Psoas muscle (tissue), 8 donors: ENCODE results near the gene C10orf71. TPM values are rescaled to one million over a fixed set of nuclear protein-coding genes. Genes with fewer than 3 reads are reported as not detected.

Source experiments
- ATAC-seq, 4 donors: fragments of 200-7000 bp; cut with Tn5 transposase; one replicate each; pipeline ENCODE4 v1.9.1; 2020; ENCODE audit warnings: moderate library complexity in 3 of 4, mild to moderate bottlenecking in 2 of 4
- DNase-seq, 2 donors: peaks; one replicate each; pipeline ENCODE4 v3.0.0-alpha.2; 2020
- H3K27ac ChIP-seq: fragments of 200-600 bp; one replicate; pipeline ENCODE4 v1.8.0; 2022
- H3K27me3 ChIP-seq, 3 donors: fragments of 200-600 bp in 1 of 3; one replicate each; pipeline versions ENCODE4 v1.6.1 to v1.8.0; 2013 to 2022; ENCODE audit warnings: low read length in 2 of 3, mild to moderate bottlenecking in 2 of 3, moderate library complexity in 1 of 3; ENCODE audit not compliant: insufficient read depth in 3 of 3
- H3K36me3 ChIP-seq, 2 donors: fragments of 200-600 bp in 1 of 2; one replicate each; pipeline versions ENCODE4 v1.6.1 to v1.8.0; 2013 to 2022; ENCODE audit warnings: low read depth in 1 of 2, mild to moderate bottlenecking in 1 of 2, moderate library complexity in 1 of 2; ENCODE audit not compliant: insufficient read depth in 1 of 2
- H3K4me1 ChIP-seq: fragments of 200-600 bp; one replicate; pipeline ENCODE4 v1.8.0; 2022
- H3K4me3 ChIP-seq: fragments of 200-600 bp; one replicate; pipeline ENCODE4 v1.8.0; 2022; ENCODE audit warnings: mild to moderate bottlenecking
- H3K9me3 ChIP-seq: fragments of 200-600 bp; one replicate; pipeline ENCODE4 v1.8.0; 2022
- WGBS, 3 donors: extraction: QIAGEN DNeasy Blood & Tissue Kit; methylation state at CpG; one replicate each; pipeline versions ENCODE4 v1.1.6 to v1.1.7; 2013; 5-methylcytosine and 5-hydroxymethylcytosine counted together
- intact Hi-C, 2 donors: fragments of 100-400 bp; cut with DNase I; formaldehyde crosslinking; loops; one replicate each; pipeline versions ENCODE4 v1.11.0 to v1.14.2; 2022
- polyA plus RNA-seq, 3 donors: library from polyadenylated mRNA; stranded (reverse); fragments of 200-250 nt; gene quantifications; one replicate each; pipeline ENCODE4 v1.2.3, GENCODE V29; 2013
- total RNA-seq, 4 donors: library from RNA; stranded (reverse); fragmentation: NEBNext Ultra II Directional in 2 of 4; extraction: Animal tissue kit (Norgen Biotek cat#: 25700) in 2 of 4; gene quantifications; one replicate each; pipeline versions ENCODE4 v1.2.1 to v1.2.4, GENCODE V29; 2021 to 2023
- TF ChIP-seq, protein P1 (sequence below): fragments of 200-600 bp; IDR thresholded peaks from one replicate; pipeline ENCODE4 v1.8.0; 2022; ENCODE audit warnings: antibody characterized with exemption
- donor health status: healthy with polysubstance abuse.
- donor health status: DM: no; HTN: no; CAD: no; lungs with moderate emphysema.
- donor health status: Bipolar disorder and iron deficiency.
- donor health status: healthy.
- donor health status: DM: yes; HTN: yes; CAD: no.
- donor health status: DM: no; HTN: no; CAD: no.
- donor health status: DM: no; HTN: no; CAD: no.
- donor health status: DM: yes; HTN: yes; CAD: no.

C10orf71 gene
- total and polyA plus RNA-seq, 7 donors: 4.2 to 356 (median 83.8) TPM

DNA sequence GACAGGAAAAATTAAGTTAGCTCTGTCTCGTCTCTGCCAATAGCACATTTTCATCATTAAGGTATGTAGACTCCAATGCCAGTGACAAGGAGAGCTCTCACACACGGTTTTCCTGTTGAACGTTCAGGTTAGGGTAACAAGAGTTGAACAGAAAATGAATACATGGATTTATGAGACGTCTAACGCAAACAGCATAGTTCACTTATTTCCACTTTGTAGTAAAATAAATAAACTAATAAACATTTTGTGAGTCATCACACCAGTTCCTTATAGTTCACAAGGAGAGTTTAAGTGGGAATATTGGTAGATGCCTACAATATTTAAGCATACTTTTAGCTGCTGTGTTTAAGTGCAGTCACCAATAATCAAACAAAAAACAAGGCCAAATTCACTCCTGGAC is 75.8 kb downstream of the C10orf71 start:
- no peak overlapping the region for H3K4me3 ChIP-seq
- intact Hi-C loops: no loop called here
- TF ChIP-seq, protein P1, sequence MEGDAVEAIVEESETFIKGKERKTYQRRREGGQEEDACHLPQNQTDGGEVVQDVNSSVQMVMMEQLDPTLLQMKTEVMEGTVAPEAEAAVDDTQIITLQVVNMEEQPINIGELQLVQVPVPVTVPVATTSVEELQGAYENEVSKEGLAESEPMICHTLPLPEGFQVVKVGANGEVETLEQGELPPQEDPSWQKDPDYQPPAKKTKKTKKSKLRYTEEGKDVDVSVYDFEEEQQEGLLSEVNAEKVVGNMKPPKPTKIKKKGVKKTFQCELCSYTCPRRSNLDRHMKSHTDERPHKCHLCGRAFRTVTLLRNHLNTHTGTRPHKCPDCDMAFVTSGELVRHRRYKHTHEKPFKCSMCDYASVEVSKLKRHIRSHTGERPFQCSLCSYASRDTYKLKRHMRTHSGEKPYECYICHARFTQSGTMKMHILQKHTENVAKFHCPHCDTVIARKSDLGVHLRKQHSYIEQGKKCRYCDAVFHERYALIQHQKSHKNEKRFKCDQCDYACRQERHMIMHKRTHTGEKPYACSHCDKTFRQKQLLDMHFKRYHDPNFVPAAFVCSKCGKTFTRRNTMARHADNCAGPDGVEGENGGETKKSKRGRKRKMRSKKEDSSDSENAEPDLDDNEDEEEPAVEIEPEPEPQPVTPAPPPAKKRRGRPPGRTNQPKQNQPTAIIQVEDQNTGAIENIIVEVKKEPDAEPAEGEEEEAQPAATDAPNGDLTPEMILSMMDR: no peak
- H3K27ac ChIP-seq: no peak overlapping the region
- no peaks in the 10 kb centered on the region for H3K27me3 ChIP-seq
- no peaks in the 10 kb centered on the region for H3K9me3 ChIP-seq
- ATAC-seq: no peak
- WGBS, 3 donors: 75 to 81% (median 78%) methylated on average over 5 of the region's 5 CpGs
- no peaks in the 10 kb centered on the region for H3K4me1 ChIP-seq
- no peaks in the 10 kb centered on the region for H3K36me3 ChIP-seq
- DNase-seq: no peak

DNA sequence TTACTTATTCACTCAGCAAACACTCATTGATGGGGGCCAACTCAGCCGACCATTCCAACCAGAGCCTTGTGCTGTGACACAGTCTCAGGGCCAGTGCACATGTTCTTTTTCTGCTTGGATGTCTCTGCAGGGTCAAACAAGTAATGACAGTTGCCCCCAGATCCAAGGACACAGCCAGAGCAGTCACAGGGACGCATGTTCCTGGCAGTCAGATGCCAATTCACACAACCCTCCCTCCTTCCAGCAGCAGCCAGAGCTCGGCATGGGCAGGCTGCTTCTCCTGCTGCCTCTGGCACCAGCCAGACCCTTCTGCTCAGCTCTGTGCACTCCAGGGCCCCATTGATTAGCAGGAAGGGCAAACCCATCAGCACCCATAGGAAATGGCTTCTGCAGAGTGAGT is 76.6 kb downstream of the C10orf71 start:
- no peak for ATAC-seq
- TF ChIP-seq, protein P1: no peak
- H3K9me3 ChIP-seq: no peaks in the 10 kb centered on the region
- 47 to 54% (median 48%) methylated on average over 3 of the region's 3 CpGs for WGBS, 3 donors
- intact Hi-C loops: no loop called here
- H3K4me3 ChIP-seq: no peak overlapping the region
- DNase-seq: no peak
- no peaks in the 10 kb centered on the region for H3K4me1 ChIP-seq
- no peaks in the 10 kb centered on the region for H3K36me3 ChIP-seq
- no peaks in the 10 kb centered on the region for H3K27me3 ChIP-seq
- no peak overlapping the region for H3K27ac ChIP-seq

Other genes with a start within 250 kb of the C10orf71 start
- 1 to 10 TPM; 1.8 to 4.4 (median 2.2) TPM for gene VSTM4, start 183.6 kb upstream of the C10orf71 start, total RNA-seq
- 1 to 10 TPM; 1.0 to 1.8 (median 1.1) TPM for gene VSTM4, start 183.6 kb upstream of the C10orf71 start, polyA plus RNA-seq
- not detected for gene FAM170B, start 165.1 kb upstream of the C10orf71 start, total RNA-seq
- under 1 TPM in 1 of 3 donors, not detected in 2; 0.01 TPM for gene FAM170B, start 165.1 kb upstream of the C10orf71 start, polyA plus RNA-seq
- gene TMEM273, start 110.8 kb upstream of the C10orf71 start, total RNA-seq: 10 to 100 TPM in 1 of 4 donors, 1 to 10 TPM in 3; 3.5 to 12.0 (median 6.0) TPM
- 1 to 10 TPM; 7.0 to 9.1 (median 7.7) TPM for gene TMEM273, start 110.8 kb upstream of the C10orf71 start, polyA plus RNA-seq
- not detected for gene DRGX, start 96.9 kb downstream of the C10orf71 start, total RNA-seq
- gene DRGX, start 96.9 kb downstream of the C10orf71 start, polyA plus RNA-seq: under 1 TPM in 1 of 3 donors, not detected in 2; 0.04 TPM
- gene ERCC6, start 240.0 kb downstream of the C10orf71 start, total RNA-seq: 10 to 100 TPM; 11.5 to 19.3 (median 15.0) TPM
- 1 to 10 TPM; 2.7 to 5.2 (median 3.3) TPM for gene ERCC6, start 240.0 kb downstream of the C10orf71 start, polyA plus RNA-seq